NCI-H1930 (cell line): ENCODE results near the gene ERMP1.
"Not testable (repeated sequence)": the region's sequence is repeated elsewhere in the genome, so short reads cannot be mapped to it uniquely, and the experiment has no call there.

ENCODE experiments used
- DNase-seq, 2 experiments: peaks; one replicate each; lab custom pipeline; 2025; lab: John Stamatoyannopoulos, UW

ERMP1 gene, protein sequence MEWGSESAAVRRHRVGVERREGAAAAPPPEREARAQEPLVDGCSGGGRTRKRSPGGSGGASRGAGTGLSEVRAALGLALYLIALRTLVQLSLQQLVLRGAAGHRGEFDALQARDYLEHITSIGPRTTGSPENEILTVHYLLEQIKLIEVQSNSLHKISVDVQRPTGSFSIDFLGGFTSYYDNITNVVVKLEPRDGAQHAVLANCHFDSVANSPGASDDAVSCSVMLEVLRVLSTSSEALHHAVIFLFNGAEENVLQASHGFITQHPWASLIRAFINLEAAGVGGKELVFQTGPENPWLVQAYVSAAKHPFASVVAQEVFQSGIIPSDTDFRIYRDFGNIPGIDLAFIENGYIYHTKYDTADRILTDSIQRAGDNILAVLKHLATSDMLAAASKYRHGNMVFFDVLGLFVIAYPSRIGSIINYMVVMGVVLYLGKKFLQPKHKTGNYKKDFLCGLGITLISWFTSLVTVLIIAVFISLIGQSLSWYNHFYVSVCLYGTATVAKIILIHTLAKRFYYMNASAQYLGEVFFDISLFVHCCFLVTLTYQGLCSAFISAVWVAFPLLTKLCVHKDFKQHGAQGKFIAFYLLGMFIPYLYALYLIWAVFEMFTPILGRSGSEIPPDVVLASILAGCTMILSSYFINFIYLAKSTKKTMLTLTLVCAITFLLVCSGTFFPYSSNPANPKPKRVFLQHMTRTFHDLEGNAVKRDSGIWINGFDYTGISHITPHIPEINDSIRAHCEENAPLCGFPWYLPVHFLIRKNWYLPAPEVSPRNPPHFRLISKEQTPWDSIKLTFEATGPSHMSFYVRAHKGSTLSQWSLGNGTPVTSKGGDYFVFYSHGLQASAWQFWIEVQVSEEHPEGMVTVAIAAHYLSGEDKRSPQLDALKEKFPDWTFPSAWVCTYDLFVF

DNA sequence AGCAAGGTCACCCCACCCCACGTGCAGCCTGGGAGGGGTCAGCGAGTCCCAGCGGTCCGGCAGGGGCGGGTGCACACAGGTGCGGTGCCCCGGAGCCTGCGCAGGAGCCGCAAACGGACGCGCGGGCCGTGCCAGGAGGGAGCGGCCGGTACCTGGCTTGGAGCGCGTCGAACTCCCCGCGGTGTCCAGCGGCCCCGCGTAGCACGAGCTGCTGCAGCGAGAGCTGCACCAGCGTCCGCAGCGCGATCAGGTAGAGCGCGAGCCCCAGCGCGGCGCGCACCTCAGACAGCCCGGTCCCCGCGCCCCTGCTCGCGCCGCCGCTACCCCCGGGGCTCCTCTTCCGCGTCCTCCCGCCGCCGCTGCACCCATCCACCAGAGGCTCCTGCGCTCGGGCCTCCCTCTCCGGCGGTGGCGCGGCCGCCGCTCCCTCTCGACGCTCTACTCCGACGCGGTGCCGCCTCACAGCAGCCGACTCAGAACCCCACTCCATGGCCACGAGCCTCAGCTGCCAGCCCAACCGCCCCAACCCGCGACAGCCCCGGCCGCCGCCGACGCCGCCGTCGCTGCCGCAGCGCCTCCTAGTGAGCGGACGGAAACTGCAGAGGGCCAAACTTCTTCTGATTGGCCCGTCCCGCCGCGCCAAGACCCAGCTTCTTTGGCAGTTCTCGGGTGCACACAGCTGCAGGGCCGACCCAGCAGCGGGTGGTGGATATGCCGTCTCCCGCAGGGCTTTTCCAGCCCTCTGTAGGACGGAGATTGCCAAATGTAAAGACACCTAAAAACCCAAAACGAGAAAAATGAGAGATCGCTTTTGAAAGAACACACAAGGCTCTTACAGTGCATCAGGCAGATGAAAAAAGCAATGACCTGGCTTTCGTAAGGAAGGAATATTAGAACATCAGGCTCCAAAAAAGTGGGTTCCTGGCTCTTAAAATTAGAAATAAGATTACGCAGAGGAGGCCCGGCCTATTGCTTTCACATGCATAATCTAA lies at the start of gene ERMP1:
Gene ERMP1, minus strand, starts transcription at position 580 of the 992 bp plus-strand sequence. Its CDS starts 90 bp downstream, at position 490.
- peak; percentile 73 to 84 for DNase-seq

DNA sequence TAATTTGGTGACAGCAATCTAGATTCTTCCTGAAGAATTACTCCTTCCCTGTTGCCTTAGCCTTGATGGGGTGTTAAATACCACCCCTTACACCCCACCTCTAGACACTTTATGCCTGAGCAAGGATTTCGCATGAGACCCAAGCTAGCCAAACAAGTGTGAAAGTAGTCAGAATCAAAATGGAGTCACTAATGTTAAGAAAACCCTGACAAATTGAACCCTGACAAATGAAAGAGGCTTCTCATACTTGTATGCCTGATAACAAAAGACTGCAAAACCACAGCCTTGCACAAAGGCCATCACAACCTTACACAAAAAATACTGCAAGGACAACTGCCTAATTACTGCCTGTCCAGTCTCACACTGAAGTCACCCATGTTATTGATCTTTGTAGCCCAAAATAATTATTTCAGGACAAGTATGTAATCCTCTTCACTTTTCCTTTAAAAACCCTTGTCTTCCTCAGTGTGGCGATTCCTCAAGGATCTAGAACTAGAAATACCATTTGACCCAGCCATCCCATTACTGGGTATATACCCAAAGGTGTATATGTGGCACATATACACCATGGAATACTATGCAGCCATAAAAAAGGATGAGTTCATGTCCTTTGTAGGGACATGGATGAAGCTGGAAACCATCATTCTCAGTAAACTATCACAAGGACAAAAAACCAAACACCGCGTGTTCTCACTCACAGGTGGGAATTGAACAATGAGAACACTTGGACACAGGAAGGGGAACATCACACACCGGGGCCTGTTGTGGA lies 49.5 kb upstream of the ERMP1 start:
- not testable (repeated sequence) for DNase-seq

DNA sequence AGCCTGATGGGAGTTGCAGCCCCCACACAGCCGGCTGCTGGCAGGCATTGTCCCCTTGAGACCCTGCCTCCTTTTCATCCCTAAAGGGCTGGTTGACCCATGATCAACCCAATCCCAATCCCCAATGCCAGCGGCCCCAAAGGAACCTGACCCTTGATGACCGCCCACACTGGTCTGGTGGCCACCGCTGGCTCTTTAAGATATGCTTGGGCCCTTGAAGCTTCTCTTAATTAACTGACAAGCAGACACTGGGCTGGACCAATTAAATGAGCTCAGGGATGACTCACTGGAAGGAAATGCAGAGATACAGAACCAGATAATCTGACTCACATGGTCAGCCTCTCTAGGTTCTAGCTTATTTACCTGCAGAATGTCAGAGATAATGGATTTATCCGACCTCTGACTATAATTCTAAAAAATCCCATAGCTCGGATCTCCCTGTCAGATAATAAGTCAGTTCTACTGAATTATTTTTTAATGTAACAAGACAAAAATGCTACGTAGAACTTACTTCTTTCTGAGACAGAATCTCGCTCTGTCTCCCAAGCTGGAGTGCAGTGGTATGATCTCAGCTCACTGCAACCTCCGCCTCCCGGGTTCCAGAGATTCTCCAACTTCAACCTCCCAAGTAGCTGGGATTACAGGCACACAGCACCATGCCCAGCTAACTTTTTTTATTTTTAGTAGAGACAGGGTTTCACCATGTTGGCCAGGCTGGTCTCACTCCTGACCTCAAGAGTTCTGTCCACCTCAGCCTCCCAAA lies 46.7 kb upstream of the ERMP1 start:
- no peak for DNase-seq

DNA sequence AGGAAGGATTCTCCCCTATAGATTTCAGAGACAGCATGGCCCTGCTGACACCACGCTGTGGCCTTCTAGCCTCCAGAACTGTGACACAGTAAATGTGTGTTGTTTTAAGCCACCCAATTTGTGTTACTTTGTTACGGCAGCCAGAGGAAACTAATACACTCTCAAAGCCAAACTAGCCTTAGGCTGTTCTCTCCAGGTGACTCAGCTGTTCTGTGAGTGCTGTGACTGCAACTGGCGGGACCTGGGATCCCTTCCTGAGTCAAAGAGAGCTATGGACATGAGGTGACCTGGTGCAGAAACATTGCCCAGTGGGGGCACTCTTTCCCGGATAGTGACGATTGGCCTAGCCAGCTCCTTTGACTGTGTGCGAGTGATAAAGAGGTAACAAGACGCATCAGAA lies 43.8 kb upstream of the ERMP1 start:
- DNase-seq = no peak

DNA sequence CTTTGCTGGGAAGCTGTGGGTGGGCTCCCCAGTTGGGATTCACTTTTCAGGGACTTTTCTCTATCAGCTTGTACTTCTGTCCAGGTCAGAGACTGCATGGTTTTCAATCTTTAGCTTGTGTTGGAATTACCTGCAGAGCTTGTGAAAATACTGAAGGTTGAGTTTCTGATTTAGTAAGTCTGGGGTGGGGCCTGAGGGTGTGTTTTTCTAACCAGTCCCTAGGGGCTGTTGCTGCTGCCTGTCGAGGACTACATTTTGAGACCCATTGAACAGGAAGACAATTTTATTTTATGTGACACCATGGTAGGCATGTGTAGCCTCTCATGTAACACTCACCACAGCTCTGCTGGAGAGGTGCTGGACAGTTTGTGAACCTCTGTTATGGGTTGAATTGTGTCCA lies 43.1 kb upstream of the ERMP1 start:
- no peak for DNase-seq

DNA sequence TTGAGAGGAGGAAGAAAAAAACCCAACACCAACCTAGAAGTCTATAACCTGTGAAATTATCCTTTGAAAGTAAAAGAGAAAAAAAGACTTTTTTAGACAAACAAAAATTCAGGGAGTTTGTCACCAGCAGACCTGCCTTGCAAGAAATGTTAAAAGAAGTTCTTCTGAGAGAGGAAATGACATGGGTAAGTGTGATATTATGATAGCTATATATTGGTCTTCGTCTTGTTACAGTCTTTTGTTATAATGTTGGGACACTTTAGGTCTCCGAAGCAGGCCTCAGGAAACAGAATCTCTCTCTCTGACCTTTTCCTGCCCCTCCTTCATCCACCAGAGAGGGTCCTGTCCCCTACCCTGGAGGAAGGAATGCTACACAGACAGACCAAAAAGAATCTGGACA lies 41.1 kb upstream of the ERMP1 start:
- DNase-seq = no peak

DNA sequence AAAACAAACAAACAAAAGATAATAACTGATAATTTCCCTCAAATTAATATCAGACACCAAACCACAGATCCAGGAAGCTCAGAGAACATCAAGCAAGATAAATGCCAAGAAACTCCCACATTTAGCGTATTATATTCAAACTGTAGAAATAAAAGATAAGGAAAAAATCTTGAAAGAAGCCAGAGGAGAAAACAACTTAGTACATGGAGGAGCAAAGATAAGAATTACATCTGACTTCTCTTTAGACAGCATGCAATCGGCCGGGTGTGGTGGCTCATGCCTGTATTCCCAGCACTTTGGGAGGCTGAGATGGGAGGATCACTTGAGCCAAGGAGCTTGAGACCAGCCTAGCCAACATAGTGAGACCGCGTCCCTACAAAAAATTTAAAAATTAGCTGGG lies 40.5 kb upstream of the ERMP1 start:
- DNase-seq = no peak

DNA sequence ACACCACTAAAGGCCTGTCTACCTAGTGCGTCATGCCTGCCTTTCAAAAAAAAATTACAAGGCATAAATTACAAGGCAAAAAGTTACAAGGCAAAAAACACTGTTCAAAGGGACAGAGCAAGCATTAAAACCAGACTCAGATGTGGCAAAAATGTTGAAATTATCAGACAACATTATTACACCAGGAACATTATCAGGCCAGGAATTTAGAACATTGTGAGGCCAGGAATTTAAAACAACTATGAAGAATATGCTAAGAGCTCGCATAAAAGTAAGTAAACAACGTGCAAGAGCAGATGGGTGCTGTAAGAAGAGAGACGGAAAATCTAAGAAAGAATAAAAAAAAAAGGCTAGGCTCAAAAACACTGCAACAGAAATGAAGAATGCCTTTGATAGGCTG lies 39.6 kb upstream of the ERMP1 start:
- DNase-seq = no peak

DNA sequence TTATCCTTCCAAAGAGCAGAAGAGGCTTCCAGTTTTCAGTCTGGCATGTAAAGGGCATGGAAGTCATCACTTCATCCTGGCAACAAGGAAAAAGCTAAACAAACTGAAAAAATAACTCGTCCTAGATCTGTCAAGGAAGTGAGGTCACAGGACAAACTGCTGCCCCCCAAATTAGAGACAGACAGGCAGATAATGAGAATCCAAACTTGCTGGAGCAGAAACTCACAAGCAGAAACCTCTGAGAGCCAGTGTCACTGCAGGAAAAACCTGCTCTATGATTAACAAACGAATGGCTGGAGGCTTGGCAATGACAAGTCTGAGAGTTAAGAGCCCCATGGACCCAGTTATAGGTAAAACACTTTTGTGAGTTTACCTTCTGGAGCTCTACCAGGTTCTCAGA lies 38.9 kb upstream of the ERMP1 start:
- DNase-seq = no peak

DNA sequence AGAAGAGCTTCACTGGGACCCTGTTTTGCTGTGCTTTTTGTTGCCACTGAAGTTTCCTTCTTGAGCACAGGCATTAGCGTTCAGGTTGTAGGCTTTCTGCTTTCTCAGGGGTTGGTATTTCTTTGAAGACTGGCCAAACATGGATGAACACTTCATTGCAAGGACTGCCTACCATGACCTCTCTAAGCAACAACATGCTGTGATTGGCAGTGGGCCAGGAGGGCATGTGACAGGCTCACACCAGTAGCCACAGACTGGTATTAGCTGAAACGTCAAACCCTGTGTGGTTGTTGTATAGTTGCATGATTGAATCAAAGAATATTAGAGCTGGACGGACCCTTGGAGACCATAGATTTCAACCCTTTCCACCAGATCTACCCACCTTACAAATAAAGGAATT lies 37.8 kb upstream of the ERMP1 start:
- DNase-seq = no peak

DNA sequence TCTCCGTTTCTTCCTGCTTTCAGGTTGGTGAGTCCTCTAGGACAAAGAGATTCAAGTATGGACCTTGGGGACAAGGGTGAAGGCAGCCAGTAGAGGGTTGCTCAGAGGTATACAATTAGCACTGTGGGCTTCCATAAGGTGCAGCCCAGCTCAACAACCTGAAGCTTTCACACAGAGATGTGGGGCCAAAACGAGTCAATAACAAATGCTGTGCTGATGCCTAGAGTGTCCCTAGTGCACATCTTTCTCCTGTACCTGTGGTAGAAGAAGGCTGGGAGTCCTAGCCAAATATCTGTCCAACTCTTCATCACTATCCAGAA lies 37.1 kb upstream of the ERMP1 start:
- DNase-seq = no peak

DNA sequence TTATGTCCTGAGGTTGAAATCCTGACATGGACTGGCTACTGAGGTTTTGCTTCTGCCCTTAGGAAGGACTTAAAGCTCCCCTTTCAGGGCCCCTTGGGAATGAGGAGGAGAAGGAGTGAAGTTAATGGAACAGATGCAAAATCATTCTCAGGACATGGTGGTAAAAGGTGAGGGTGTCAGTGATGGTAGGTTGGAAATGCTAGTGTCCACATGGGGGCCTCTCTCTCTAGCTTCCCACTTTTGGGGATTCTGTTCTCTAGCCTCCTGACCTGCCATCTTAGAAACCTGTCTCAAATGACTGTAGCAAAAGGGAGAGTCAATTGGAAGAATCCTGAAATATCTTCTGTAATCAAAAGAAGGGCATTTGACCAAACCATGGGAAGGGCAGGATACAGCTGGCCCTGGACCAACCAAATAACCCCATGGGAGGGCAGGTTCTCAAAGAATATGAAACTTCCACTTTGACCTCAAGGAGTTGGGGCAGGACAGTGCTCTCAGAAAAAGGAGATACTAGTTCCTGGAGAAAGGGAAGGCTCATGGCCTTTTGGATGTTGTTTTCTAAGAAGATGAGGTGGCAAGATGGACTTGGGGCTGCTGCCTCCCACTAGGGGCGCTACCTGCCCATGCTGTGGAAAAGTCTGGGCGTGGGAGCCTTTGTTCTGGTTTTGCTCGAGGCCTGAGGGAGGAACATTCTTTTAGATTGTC lies 36.5 kb upstream of the ERMP1 start:
- no peak for DNase-seq

DNA sequence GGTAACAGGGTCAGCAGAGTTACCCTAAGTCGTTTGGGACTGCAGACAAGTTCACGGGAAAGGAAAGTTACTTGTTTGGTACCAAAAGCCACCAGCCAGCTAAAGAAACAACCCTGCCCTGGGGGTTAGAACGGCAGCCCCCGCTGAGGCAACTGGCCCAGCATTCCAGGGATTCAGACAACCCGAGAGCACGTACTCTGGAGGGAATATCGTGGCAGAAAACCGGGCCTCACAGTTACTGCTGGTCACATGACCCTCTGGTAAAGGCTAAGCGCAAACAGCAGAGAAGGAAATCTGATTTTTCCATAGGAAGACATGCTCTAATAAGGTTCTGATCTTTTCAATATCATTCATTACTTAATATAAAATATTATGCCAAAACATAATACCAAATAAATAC lies 35.3 kb upstream of the ERMP1 start:
- DNase-seq = no peak

DNA sequence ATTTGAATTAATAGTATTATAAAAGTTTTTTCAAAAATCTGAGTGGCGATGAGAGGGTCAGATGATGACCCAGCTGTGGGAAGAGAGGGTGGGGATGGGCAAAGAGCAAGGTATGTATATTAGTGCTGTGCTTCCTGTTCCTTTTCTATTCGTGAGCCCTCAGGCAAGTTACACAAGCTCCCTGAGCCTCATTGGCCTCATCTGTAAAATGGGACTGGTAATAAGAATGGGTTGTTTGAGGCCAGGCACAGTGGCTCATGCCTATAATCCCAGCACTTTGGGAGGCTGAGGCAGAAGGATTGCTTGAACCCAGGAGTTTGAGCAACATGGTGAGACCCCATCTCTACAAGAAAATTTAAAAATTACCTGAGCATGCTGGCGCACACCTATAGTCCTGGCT lies 33.8 kb upstream of the ERMP1 start:
- no peak for DNase-seq

DNA sequence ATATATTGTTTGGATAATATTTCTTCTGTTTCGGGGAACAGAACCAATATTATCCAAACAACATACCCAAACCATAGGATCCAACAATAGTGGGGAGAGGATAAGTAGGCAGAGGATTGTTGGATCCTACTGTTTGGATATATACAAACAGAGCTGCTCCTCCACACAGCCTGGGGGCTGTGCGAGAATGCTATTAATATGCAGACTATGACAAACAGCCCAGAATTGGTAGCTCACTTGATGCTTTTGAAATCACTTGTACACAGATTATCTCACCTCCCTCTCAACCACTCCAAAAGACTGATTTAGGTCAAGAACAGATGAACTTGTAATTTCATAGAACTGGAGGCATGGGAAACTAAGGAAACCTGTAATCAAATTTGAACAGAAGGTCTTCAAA lies 33.4 kb upstream of the ERMP1 start:
- no peak for DNase-seq

DNA sequence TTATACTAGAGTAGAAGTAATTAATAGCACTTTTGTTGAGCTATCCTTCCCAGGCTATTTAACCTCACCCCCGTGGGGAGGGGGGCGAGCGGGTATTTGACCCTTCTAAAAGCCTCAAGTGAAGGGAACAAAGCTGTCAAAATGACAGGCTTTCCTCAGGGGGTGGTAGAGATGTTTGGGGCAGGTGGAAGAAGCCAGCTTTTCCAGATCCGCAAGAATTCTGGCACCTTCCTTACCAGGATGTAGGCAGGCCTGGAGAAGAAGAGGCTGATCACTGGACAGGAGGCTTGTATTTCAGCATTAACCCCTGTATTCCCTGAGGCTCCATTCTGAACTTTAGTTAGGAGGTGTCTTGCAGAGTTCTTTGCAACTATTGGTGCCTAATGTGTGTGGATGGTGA lies 31.5 kb upstream of the ERMP1 start:
- no peak for DNase-seq

DNA sequence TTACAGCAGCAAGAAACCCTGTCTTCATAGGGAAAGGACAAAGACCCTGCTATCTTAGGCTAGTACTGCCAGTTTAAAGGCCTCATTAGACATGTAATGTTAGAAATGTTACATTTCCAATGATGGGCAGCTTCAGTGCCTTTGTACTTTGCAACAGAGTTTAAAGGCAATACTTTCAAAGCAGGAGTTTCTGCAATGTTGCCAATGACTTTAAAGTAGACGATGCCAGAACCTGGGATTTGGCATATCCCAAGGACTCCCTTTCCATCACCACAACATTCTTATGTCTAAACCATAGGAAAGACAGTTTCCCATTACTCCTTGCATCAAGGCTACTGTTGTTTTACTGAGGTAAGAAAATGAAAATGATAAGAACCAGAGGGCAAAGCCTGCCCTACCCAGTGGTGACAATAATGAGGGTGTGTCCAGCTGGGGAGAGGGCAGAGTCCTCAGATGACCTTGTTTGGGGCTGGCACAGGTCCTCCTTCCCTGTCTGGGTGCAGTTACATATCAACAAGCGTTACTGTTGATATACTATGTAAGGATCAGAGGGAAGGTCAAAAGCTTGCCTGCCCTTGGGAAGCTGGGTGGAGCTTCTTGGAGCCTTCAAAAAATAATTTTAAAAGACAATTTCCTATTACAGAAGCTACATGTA lies 30.3 kb upstream of the ERMP1 start:
- no peak for DNase-seq

DNA sequence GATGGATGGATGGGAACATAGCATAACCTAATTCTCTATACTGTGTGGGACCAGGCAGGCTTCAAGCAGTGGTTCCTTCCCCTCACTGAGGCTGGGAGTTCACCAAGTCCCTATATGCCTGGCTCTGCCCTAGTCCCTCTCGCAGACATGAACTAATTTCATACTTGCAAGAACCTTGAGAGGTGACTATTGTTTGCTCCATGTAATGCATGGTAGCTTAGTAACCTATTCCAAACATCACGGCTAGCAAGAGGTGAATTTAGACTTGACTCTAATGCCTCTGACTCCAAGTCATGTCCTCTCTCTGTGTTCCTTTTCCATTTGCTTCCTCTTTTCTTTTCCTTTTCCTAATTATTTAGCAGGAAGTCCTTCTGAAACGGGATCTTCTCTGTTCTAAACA lies 25.9 kb upstream of the ERMP1 start:
- DNase-seq = no peak

DNA sequence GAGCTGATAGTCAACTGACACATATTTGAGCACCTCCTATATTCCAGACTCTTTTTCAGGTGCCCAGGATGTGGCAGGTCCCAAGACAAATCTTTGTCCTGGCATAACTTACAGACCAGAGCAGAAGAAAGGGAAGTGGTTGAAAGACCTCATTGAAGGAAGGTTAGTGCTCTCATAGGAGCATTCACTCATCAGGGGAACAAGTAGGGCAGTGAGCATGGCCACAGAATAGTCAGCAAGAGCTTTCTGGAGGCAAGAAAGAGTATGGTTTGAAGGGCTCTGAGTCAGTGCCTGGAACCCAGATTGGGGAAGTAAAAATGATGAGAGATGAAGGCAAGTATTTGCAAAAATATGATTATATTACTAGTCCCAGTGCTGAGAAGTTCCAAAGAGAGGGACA lies 25.0 kb upstream of the ERMP1 start:
- DNase-seq = no peak
